Smooth muscle cell of the coronary artery (primary cell): ENCODE measurements around the gene SREBF2. TPM values are rescaled to one million over a fixed set of nuclear protein-coding genes. Genes with fewer than 3 reads are reported as not detected.

ENCODE experiments used
- total RNA-seq: library from RNA; depleted of rRNA; stranded (reverse); fragments of >200 nt; gene quantifications from 2 replicates; pipeline ENCODE4 v1.2.3, GENCODE V29; 2014; ENCODE audit warnings: low replicate concordance

Gene SREBF2
- total RNA-seq: 30.1 and 48.3 TPM in 2 replicates

GRCh38 chr22:41832553-41833368 is at the start of gene SREBF2:
TSS of gene SREBF2 (plus strand) at chr22:41833105. CDS start at chr22:41833271, 166 bp downstream.

GRCh38 chr22:41800348-41801146 is 32.4 kb upstream of the SREBF2 start, which contains the start of gene CCDC134:
TSS of gene CCDC134 (plus strand) at chr22:41800679. CDS start at chr22:41808891, 8,212 bp downstream.

GRCh38 chr22:41915035-41915785 is 82.3 kb downstream of the SREBF2 start, which contains the start of gene SHISA8:
TSS of gene SHISA8 (minus strand) at chr22:41915074. CDS start at chr22:41914667, 407 bp downstream.

GRCh38 chr22:41946629-41947423 is 113.9 kb downstream of the SREBF2 start, which contains the start of gene CENPM:
TSS of gene CENPM (minus strand) at chr22:41947152. CDS start at chr22:41947076, 76 bp downstream.

DNA sequence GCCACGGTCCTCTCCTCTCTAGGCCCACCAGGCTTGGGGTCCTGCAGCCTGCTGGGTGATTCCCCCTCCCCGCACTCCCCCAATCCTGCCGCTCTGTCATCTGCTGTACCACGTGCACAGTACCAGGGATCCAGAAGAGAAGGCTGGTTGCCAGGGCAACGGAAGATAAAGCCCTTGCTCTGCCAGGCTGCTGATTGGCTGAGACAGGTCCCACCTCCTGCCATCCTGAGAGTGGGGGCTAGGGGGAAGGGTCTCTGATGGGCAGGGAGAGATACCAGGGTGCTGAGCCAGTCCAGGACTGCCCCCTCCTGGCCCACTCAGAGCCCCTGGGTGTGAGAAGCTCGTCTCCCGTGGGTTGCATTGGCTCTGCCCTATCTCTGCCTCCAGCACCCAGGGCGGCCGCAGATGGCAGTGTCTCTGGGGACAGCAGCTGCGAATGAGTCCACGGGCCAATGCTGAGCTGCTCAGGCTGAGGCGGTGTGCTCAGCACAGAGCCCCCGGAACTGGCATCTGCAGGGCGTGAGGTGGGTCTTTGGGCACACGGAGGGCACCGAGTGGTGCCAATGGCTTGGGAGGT is 119.1 kb downstream of the SREBF2 start, which contains the start of gene SMIM45:
SMIM45 (plus strand) TSS at position 253 of the 577 bp plus-strand sequence.

Other genes with a start within 250 kb of the SREBF2 start
- 25.5 and 26.2 TPM in 2 replicates for gene PMM1, start 243.3 kb upstream of the SREBF2 start, total RNA-seq
- gene DESI1, start 212.1 kb upstream of the SREBF2 start, total RNA-seq: 6.4 and 12.7 TPM in 2 replicates
- 210 and 290 TPM in 2 replicates for gene XRCC6, start 211.8 kb upstream of the SREBF2 start, total RNA-seq
- 76.8 and 94.9 TPM in 2 replicates for gene SNU13, start 144.2 kb upstream of the SREBF2 start, total RNA-seq
- 0.12 and 1.1 TPM in 2 replicates for gene MEI1, start 133.6 kb upstream of the SREBF2 start, total RNA-seq
- 4.0 and 7.5 TPM in 2 replicates for gene CCDC134, start 32.4 kb upstream of the SREBF2 start, total RNA-seq
- not detected in 2 replicates for gene SHISA8, start 82.0 kb downstream of the SREBF2 start, total RNA-seq
- gene TNFRSF13C, start 93.7 kb downstream of the SREBF2 start, total RNA-seq: not detected in 2 replicates
- 0.70 and 9.2 TPM in 2 replicates for gene CENPM, start 114.0 kb downstream of the SREBF2 start, total RNA-seq
- gene SEPTIN3, start 136.3 kb downstream of the SREBF2 start, total RNA-seq: 0.35 TPM in 1 of 2 replicates, not detected in the other
- 0.23 and 0.30 TPM in 2 replicates for gene WBP2NL, start 165.7 kb downstream of the SREBF2 start, total RNA-seq
- 27.2 and 38.3 TPM in 2 replicates for gene NAGA, start 237.7 kb downstream of the SREBF2 start, total RNA-seq
- gene PHETA2, start 241.1 kb downstream of the SREBF2 start, total RNA-seq: 11.6 and 19.4 TPM in 2 replicates
- 7.8 and 16.8 TPM in 2 replicates for gene SMDT1, start 246.6 kb downstream of the SREBF2 start, total RNA-seq